Fibroblast of lung (primary cell): Measurements from ENCODE around the gene RUNX1. TPM values are rescaled to one million over a fixed set of nuclear protein-coding genes. Genes with fewer than 3 reads are reported as not detected.

Experiments
- DNase-seq, 2 donors: peaks; one replicate each; pipeline versions ENCODE4 v3.0.0 to v3.0.0-alpha.2; 2010; ENCODE audit warnings: low read depth in 2 of 2
- H2AFZ ChIP-seq: 2 replicates; pipeline ENCODE4 v1.5.1; 2012; ENCODE audit warnings: low read length, control low read depth, inconsistent platforms
- H3K27ac ChIP-seq: 2 replicates; pipeline ENCODE4 v1.5.1; 2011; ENCODE audit warnings: low read length, control low read depth; ENCODE audit not compliant: insufficient read depth
- H3K27me3 ChIP-seq: 2 replicates; pipeline ENCODE4 v1.5.1; 2011; ENCODE audit warnings: mild to moderate bottlenecking, low read length; ENCODE audit not compliant: control insufficient read depth, insufficient read depth
- H3K36me3 ChIP-seq: 2 replicates; pipeline ENCODE4 v1.5.1; 2011; ENCODE audit warnings: low read length; ENCODE audit not compliant: control insufficient read depth, insufficient read depth
- H3K4me1 ChIP-seq: 2 replicates; pipeline ENCODE4 v1.5.1; 2011; ENCODE audit warnings: low read length; ENCODE audit not compliant: control insufficient read depth, insufficient read depth; ENCODE audit errors: extremely low read depth
- H3K4me2 ChIP-seq: 2 replicates; pipeline ENCODE4 v1.5.1; 2011; ENCODE audit warnings: low read length, control low read depth; ENCODE audit not compliant: insufficient read depth; ENCODE audit errors: extremely low read depth
- H3K4me3 ChIP-seq, 4 experiments: fragments of 200-600 bp in 1 of 4; sonication (generic) in 1 of 4; replicated peaks in 1 of 4; 2 replicates each; pipeline ENCODE4 v1.5.1; 2011 to 2016; ENCODE audit warnings: low read length in 4 of 4, low read depth in 3 of 4, mild to moderate bottlenecking in 3 of 4, control low read depth in 2 of 4, inconsistent platforms in 1 of 4, mixed read lengths in 1 of 4; ENCODE audit not compliant: insufficient read depth in 1 of 4; ENCODE audit errors: control extremely low read depth in 1 of 4
- H3K79me2 ChIP-seq: 2 replicates; pipeline ENCODE4 v1.5.1; 2012; ENCODE audit warnings: mild to moderate bottlenecking, low read length, inconsistent platforms; ENCODE audit not compliant: control insufficient read depth, insufficient read depth
- H3K9ac ChIP-seq: 2 replicates; pipeline ENCODE4 v1.5.1; 2011; ENCODE audit warnings: mild to moderate bottlenecking, low read length, control low read depth; ENCODE audit not compliant: insufficient read depth
- H3K9me3 ChIP-seq: 2 replicates; pipeline ENCODE4 v1.5.1; 2012; ENCODE audit warnings: low read depth, low read length; ENCODE audit not compliant: control insufficient read depth, insufficient read depth
- H4K20me1 ChIP-seq: 2 replicates; pipeline ENCODE4 v1.5.1; 2011; ENCODE audit warnings: low read length; ENCODE audit not compliant: control insufficient read depth, insufficient read depth; ENCODE audit errors: extremely low read depth
- CTCF ChIP-seq, 2 donors: IDR thresholded peaks in 1 of 2; conservative IDR thresholded peaks in 1 of 2; 1 replicate in 1 of 2; 2 replicates in 1 of 2; pipeline ENCODE4 v1.5.1; 2011 to 2012; ENCODE audit warnings: low read length in 2 of 2, control low read depth in 1 of 2, inconsistent platforms in 1 of 2, low read depth in 1 of 2, mild to moderate bottlenecking in 1 of 2
- EZH2 ChIP-seq: IDR thresholded peaks from 2 replicates; pipeline ENCODE4 v1.5.1; 2012; ENCODE audit warnings: low read length, control low read depth, mild to moderate bottlenecking; ENCODE audit errors: missing control alignments
- polyA plus RNA-seq, 2 donors: library from polyadenylated mRNA; depleted of rRNA in 1 of 2; stranded (reverse) in 1 of 2; unstranded in 1 of 2; fragments of >200 nt; gene quantifications; 2 replicates each; pipeline ENCODE4 v1.2.1, GENCODE V29; 2011 to 2012; ENCODE audit warnings: missing spikeins in 1 of 2
- total RNA-seq: library from RNA; depleted of rRNA; stranded (reverse); fragments of >200 nt; gene quantifications from 2 replicates; pipeline ENCODE4 v1.2.1, GENCODE V29; 2014

Gene RUNX1
- total and polyA plus RNA-seq, 2 donors (not counting 1 experiment from before 2014, with no cell fraction given) = 23.1 to 41.6 TPM

DNA sequence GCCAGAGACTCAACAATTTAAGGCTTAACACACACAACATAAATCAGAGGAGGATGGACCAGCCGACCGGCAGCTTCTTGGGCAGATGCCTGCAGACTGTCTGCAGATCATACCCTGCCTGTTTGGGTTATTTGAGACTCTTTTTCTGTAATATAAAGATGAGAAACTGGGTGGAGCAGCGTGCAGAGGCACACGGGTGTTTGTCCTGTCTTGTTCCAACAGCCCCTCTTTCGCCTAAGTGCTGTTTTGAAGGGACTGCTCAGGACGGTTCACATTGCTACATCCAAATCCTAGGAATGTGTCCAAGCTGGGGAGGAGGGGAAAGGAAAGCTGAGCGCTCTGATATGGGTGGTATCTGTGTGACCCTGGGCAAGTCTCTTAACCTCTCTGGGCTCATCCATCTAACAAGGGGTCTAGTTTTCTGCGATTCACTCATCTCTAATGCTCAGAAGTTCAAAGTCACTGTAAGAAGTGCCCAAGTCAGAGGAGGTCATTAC is 230.4 kb downstream of the RUNX1 start:
- TF ChIP-seq EZH2 (no peak), CTCF (conservative IDR thresholded peaks at IDR 0.05 in 1 of 2, IDR thresholded peaks at IDR 0.05 in 1 of 2; ENCODE audit: low read depth in 1 of 2, low read length in 2 of 2) (no peak)
- Histone ChIP-seq H3K4me3 (no peak overlapping the region), H3K9ac (no peak overlapping the region), H3K9me3 (no peaks in the 10 kb centered on the region), H3K36me3 (peaks cover 20% of the 10 kb centered on the region), H3K27ac (peak overlapping the region; percentile 22), H4K20me1 (no peaks in the 10 kb centered on the region), H3K4me2 (no peak overlapping the region), H3K79me2 (peaks cover 46% of the 10 kb centered on the region), H3K27me3 (no peaks in the 10 kb centered on the region), H2AFZ (no peak overlapping the region), H3K4me1 (peaks cover 38% of the 10 kb centered on the region)
- DNase-seq = peak in 1 of 2 donors; percentile 76

- Histone ChIP-seq H3K9ac (no peak overlapping the region), H3K4me3 (no peak overlapping the region), H3K4me1 (peaks cover 45% of the 10 kb centered on the region), H2AFZ (no peak overlapping the region), H3K27me3 (no peaks in the 10 kb centered on the region), H3K36me3 (peaks cover 23% of the 10 kb centered on the region), H4K20me1 (no peaks in the 10 kb centered on the region), H3K9me3 (no peaks in the 10 kb centered on the region), H3K4me2 (no peak overlapping the region), H3K27ac (peak overlapping the region; percentile 14), H3K79me2 (peaks cover 47% of the 10 kb centered on the region)
- no peak for DNase-seq
- TF ChIP-seq EZH2 (no peak), CTCF (conservative IDR thresholded peaks at IDR 0.05 in 1 of 2, IDR thresholded peaks at IDR 0.05 in 1 of 2; ENCODE audit: low read depth in 1 of 2, low read length in 2 of 2) (no peak)
Measured at GRCh38 chr21:34817821-34818661, 231.1 kb downstream of the RUNX1 start.

- peak overlapping the region; percentile 7 for H3K27ac ChIP-seq
Measured at GRCh38 chr21:34815831-34816705, 233.0 kb downstream of the RUNX1 start.

More at GRCh38 chr21:34815831-34816705, 233.0 kb downstream of the RUNX1 start:
- H3K9ac ChIP-seq = no peak overlapping the region
- no peaks in the 10 kb centered on the region for H3K9me3 ChIP-seq
- H3K4me3 ChIP-seq = no peak overlapping the region
- no peaks in the 10 kb centered on the region for H3K27me3 ChIP-seq
- TF ChIP-seq CTCF (conservative IDR thresholded peaks at IDR 0.05 in 1 of 2, IDR thresholded peaks at IDR 0.05 in 1 of 2; ENCODE audit: low read depth in 1 of 2, low read length in 2 of 2) (no peak), EZH2 (no peak)
- H3K36me3 ChIP-seq = peaks cover 18% of the 10 kb centered on the region
- H4K20me1 ChIP-seq = no peaks in the 10 kb centered on the region
- H3K4me2 ChIP-seq = no peak overlapping the region
- H2AFZ ChIP-seq = no peak overlapping the region
- no peak for DNase-seq
- H3K4me1 ChIP-seq = peaks cover 59% of the 10 kb centered on the region
- H3K79me2 ChIP-seq = peaks cover 52% of the 10 kb centered on the region
